ENCODE measurements around the gene LYPD6B.

Gene LYPD6B

GRCh38 chr2:149080099-149080498 lies 41.6 kb downstream of the LYPD6B start:
- no peak for DNase-seq

- peak; percentile 7 for DNase-seq
Observed at GRCh38 chr2:149080971-149081370, 42.5 kb downstream of the LYPD6B start.

GRCh38 chr2:149082079-149082478 lies 43.6 kb downstream of the LYPD6B start:
- DNase-seq = no peak

GRCh38 chr2:149082735-149083134 lies 44.2 kb downstream of the LYPD6B start:
- DNase-seq = no peak

GRCh38 chr2:149084924-149085795 lies 46.7 kb downstream of the LYPD6B start:
- DNase-seq = peak; percentile 79

GRCh38 chr2:149087751-149088150 lies 49.3 kb downstream of the LYPD6B start:
- no peak for DNase-seq

GRCh38 chr2:149089068-149089467 lies 50.6 kb downstream of the LYPD6B start:
- no peak for DNase-seq

- no peak for DNase-seq
Observed at GRCh38 chr2:149090706-149091105, 52.2 kb downstream of the LYPD6B start.

GRCh38 chr2:149093579-149093978 lies 55.1 kb downstream of the LYPD6B start:
- no peak for DNase-seq

GRCh38 chr2:149094217-149095015 lies 55.9 kb downstream of the LYPD6B start:
- no peak for DNase-seq

- DNase-seq = no peak
Observed at GRCh38 chr2:149098701-149099100, 60.2 kb downstream of the LYPD6B start.

- no peak for DNase-seq
Observed at GRCh38 chr2:149099298-149099697, 60.8 kb downstream of the LYPD6B start.

GRCh38 chr2:149100739-149101699 lies 62.5 kb downstream of the LYPD6B start:
- DNase-seq = no peak

GRCh38 chr2:149101818-149102217 lies 63.3 kb downstream of the LYPD6B start:
- no peak for DNase-seq

- DNase-seq = no peak
Observed at GRCh38 chr2:149103081-149103620, 64.7 kb downstream of the LYPD6B start.

GRCh38 chr2:149104221-149104620 lies 65.7 kb downstream of the LYPD6B start:
- DNase-seq = no peak

- DNase-seq = no peak
Observed at GRCh38 chr2:149112068-149112467, 73.6 kb downstream of the LYPD6B start.

GRCh38 chr2:149112713-149113112 lies 74.2 kb downstream of the LYPD6B start:
- DNase-seq = no peak

GRCh38 chr2:149115781-149116180 lies 77.3 kb downstream of the LYPD6B start:
- DNase-seq = no peak

GRCh38 chr2:149119368-149119767 lies 80.9 kb downstream of the LYPD6B start:
- DNase-seq = no peak

- DNase-seq = no peak
Observed at GRCh38 chr2:149122516-149122915, 84.0 kb downstream of the LYPD6B start.

GRCh38 chr2:149125031-149125725 lies 86.7 kb downstream of the LYPD6B start:
- DNase-seq = no peak
